Measurements from ENCODE around the gene TMEM63A.

Gene TMEM63A

GRCh38 chr1:225883616-225884265, 1.6 kb upstream of the TMEM63A start:
- no peak for DNase-seq

- peak; percentile 63 for DNase-seq
These were observed 775 bp upstream of the TMEM63A start for GRCh38 chr1:225882694-225883615.

- peak; percentile 58 for DNase-seq
These were observed 860 bp downstream of the TMEM63A start for GRCh38 chr1:225881081-225881958.

DNA sequence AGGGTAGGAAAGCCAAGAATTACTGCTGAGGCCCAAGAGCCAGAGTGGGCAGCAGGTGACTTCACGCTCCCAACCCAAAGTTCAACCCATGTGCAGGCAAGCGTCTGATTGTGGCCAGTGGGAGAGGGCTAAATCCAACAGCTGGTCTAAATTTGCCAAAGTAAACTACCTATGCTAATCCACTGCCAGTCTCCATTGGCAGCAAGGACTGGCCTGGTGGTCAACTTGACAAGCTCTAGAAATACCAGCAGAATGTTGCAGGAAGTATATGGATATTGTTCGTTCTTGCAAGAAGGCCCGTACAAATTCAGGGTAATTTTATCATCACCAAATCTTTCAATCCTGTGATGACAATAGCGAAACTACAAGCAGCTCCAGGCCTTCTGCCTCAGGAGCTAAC, 1.5 kb downstream of the TMEM63A start:
- no peak for DNase-seq

- no peak for DNase-seq
These were observed 2.0 kb downstream of the TMEM63A start for GRCh38 chr1:225880222-225880588.

DNA sequence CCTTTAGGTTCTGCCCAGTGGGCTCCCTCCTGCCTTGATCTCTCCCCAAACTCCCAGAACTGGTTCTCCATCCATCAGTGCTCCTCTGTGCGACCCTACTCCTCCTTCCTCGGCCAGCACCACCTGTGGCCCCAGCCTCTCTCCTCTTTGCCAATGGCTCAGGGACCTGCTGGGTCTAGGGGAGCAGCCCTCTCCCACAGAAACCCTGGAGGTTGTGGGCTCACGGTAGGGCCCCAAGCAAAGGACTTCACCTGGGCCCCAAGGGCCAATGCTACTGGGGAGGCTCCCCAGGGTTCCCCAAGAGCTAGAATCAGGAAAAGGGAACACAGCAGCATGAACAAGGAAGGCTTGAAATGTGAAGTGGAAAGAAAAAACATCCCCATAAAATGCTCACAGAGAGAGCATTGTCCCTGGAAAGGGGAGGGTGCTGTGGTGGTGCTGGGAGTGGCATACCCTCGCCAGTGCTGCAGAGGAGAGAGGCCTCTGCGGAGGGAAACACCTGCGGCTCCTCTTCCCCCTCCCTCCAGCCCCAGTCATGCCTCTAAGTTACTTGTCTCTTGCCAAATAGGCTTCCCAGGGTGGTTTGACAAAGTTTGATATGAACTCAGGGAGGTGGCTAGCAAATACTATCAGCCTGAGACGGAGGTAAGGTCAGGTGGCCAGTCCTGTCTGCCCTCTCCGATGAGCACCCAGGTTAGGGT, 2.5 kb downstream of the TMEM63A start:
- DNase-seq = no peak

- DNase-seq = no peak
These were observed 3.9 kb downstream of the TMEM63A start for GRCh38 chr1:225878282-225878681.

DNA sequence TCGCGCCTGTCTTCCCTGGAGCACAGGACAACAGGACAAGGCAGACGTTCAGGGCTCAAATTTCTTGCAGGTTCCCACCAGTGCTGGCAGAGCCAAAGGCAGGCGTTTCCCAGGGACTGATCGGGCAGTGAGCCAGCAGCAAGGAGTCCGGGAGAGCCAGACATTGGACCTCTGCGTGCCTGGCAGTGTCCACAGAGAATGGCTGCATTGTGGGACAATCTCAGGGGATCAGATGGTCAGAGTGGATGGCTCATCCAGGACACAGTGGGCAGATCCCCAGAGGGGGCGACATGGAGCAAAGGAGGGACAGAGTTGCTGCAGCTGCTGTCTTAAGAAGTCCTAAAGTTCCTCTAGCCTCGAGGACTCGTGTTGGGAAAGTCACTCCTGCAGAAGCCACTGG, 4.6 kb downstream of the TMEM63A start:
- peak; percentile 66 for DNase-seq

GRCh38 chr1:225876900-225877510, 5.2 kb downstream of the TMEM63A start:
- DNase-seq = no peak

GRCh38 chr1:225875044-225875815, 7.0 kb downstream of the TMEM63A start:
- no peak for DNase-seq

DNA sequence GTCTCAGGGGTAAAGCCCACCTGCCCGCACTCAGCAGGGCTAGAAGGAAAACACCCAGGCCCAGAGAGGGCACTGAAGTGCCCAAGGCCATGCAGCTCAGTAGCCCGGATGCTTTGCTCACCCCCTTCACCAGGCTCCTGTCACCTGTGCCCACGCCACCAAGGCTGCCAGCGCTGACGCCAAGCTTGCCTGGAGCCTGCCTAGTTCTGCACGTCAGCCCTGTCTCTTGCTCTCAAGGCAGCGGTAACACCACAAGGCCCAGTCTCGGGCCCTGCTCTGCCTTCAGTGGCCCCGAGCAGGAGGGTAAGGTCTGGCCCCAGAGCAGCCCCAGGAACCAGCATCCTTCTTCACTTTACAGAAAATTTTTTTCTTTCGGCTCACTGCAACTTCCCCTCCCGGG, 7.7 kb downstream of the TMEM63A start:
- DNase-seq = no peak

GRCh38 chr1:225873281-225873850, 8.8 kb downstream of the TMEM63A start:
- no peak for DNase-seq

DNA sequence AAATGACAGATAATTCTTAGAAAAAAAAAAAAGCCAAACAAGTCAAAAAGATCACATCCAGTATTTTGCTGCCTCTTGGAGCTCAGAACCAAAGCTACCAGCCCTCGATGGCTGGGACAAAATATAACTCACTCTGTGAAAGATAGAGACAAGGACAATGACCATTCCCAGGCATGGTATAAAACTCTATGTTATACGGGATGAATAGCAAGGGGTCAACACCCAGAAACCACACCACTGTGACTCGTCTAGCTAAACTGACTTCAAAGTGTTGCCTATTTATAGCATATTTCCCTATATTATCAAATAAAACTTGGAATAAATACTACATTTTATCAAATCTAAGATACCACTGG, 10.1 kb downstream of the TMEM63A start:
- no peak for DNase-seq

DNA sequence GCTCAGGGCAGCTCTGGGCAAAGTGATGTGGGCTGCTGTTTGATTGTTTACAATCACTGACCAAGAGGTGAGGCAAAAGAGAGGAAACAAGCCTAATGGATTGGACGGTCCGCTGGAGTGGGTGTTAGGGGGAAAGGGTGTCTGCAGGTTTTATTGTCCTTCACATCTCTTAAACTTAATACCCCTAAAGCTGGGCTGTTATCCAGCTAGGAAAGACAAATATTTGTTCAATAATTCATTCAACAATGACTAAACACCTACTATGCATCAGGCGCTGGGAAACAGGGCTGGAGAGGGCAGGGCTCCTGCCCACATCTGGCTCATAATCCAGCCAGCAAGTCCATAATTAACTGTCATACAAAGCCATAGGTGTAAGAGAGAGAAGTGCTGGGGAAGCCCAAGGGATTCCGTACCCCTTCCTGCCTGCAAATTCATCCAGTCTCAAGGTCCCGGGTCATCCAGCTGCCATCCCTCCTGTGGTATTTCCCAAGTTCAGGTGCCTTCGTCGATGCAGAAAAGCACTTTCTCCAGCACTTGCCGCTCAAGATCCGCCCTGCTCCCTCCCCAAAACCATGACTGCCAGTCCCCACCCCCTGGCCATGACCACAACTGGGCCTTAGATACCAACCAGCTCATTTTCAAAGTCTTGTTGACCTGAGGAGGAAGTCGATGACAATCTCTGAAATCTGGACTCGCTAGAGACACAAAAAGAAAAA, 10.7 kb downstream of the TMEM63A start:
- no peak for DNase-seq

- no peak for DNase-seq
These were observed 11.3 kb downstream of the TMEM63A start for GRCh38 chr1:225870911-225871310.

DNA sequence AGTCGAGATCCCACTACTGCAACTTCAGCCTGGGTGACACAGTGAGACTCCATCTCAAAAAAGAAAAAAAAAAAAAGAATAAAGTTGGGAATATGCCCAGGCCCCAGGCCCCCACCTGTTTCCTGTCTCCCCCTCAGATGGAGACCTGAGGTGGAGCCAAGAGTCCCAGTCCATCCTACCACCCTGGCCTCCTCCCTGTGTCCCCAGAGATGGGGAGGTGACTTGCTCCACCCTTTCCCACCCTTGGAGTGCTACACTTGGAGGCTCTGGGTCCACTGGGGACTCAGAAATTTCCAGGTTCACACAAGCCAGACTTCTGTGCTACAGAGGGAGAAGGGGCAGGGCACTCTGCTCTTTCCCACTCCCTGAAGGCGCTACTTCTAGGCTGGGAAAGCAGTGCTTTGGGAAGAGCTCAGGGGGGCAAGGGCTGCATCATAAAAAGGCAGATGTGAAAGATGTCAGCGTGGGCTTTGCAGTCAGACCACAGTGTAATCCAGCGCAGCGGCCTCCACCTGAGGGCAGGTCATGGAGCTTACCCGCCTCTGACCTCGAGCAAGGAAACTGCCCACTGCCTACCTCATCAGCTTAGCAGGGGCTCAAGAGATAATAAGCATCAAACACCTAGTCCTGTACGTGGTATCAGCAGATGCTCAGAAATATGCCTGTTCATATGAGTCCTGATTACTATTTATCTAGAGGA, 13.4 kb downstream of the TMEM63A start:
- no peak for DNase-seq

GRCh38 chr1:225866981-225867380, 15.2 kb downstream of the TMEM63A start:
- DNase-seq = no peak

DNA sequence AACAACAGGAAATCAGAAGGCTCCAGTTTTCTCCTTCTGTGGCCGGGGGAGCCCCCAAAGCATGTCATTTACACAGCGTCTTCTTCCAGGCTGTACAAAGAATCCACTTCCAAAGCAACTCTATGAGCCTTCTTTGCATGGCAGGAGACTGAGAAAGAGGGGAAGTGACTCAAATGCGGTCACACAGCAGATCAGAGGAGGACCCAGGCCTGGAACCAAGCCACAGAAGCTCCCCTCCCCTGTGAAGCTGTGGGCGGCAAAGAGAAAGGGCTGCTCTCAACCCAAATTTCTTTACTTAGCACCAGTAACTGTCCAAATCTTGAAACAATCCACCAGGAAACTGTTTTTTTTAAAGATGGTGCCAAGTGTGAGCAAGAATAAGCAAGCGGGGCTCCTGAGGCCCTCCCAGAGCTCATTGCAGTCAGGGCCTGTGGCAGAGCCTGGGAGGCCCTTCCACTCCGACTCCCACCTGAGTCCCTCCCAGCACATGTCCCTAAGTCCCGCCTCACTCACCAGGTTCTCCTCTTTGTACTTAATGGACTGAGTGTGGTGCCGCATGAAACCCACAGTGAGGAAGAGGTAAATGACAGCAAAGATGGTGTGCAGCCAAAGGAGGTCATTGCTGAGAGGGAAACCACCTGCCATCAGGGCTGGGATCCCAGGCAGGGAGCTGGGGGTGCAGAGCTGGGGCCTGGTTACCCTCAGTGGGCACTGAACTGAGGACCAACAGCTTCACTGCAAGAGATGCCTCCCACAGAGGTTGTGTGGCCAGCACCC, 15.9 kb downstream of the TMEM63A start:
- peak; percentile 78 for DNase-seq

DNA sequence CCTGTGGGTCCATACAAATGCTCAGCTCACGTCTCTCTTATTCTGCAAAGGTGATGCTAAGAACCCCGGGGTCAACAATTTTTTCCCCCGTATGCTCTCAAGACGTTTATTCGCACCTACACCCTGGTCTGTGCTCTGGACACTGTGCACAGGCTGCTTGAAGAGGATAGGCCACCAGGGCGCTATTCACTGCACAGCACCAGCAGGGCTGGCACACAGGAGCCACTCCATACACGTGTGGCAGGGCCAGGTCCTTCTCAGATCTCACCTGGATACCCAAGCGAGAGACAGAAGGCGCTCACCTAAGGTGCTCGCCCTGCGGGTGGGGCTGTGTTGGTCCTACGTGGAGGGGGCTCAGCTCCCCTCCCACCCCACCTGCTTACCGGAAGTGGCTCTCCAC, 16.7 kb downstream of the TMEM63A start:
- DNase-seq = no peak
